HG02623 (cell line): ENCODE measurements around the gene BCL11B.

Experiments used
- ATAC-seq: cut with Tn5 transposase; IDR thresholded peaks from one replicate; pipeline ENCODE4 v1.9.1; 2021; ENCODE audit warnings: moderate library complexity; ENCODE audit not compliant: unreplicated experiment

BCL11B gene

DNA sequence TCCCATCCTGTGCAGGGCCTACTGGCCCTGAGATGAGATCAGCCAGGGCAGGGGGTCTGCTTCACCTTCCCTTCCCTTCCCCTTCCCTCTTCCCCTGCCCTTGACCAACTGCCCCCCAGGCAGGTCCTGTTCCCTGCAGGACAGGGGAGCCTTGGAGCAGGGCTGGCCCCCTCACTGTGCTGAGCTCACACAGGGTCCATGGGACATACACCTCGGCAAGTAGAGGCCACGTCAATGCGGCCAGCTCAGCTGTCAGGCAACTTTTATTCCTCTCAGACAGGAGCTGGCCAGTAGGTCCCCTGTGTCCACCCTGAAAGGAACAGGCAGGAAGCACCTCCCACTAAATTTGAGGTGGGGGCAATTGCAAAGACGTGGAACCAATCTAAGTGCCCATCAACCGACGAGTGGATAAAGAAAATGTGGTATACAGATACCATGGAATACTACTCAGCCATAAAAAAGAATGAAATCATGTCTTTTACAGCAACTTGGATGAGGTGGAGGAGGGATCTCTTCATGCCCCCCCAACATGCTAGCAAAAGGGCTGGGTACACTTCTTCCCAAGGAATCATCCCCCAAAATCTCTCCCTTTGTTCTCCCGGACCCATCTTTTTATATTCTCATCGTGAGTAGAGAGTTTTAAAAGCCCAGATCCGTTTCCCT lies 148.7 kb downstream of the BCL11B start:
- no peak for ATAC-seq

DNA sequence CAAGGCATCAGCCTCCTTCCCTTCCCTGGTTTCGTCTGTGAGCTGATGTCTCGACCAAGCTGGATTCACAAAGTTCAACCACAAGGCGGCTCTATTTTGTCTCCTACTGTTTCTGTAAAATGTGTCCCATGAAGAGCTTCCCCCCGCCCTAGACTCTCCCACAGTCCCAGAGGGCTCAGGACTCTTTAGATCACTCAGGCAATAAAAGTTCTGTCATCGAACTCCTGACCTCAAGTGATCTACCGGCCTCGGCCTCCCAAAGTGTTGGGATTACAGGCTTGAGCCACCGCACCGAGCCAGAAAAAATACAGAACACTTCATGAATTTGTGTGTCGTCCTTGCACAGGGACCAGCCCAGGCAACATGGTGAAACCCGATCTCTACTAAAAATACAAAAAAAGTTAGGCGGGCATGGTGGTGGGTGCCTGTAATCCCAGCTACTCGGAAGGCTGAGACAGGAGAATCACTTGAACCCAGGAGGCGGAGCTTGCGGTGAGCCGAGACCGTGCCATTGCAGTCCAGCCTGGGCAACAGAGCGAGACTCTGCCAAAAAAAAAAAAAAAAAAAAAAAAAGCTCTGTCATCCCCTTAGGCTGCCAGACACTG lies 149.4 kb downstream of the BCL11B start:
- no peak for ATAC-seq

DNA sequence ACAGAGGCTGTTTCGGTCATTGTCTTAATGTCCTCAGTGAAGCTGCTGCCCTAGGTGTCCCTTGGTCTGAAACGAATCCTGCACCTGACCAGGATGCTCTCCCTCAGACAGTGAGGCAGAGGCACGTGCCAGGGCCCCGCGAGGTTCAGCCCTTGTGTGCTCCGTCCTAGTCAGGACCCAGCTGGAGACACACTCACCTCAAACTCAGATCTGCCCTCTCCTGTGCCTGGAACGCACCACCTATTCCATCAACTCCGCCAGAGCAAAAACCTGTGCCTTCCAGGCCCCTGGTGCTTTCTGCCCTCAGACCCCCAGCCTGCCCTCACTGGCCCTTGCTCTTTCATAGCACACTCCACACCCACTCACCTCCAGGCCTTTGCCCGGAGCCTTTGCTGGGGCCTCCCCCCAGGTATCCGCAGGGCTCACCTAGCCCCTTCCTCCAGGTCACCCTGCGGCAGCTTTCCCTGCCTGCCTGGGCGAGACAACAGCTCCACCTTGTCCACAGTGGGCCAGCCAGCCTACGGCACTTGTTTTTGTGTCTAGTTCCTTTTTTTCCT lies 150.6 kb downstream of the BCL11B start:
- no peak for ATAC-seq

DNA sequence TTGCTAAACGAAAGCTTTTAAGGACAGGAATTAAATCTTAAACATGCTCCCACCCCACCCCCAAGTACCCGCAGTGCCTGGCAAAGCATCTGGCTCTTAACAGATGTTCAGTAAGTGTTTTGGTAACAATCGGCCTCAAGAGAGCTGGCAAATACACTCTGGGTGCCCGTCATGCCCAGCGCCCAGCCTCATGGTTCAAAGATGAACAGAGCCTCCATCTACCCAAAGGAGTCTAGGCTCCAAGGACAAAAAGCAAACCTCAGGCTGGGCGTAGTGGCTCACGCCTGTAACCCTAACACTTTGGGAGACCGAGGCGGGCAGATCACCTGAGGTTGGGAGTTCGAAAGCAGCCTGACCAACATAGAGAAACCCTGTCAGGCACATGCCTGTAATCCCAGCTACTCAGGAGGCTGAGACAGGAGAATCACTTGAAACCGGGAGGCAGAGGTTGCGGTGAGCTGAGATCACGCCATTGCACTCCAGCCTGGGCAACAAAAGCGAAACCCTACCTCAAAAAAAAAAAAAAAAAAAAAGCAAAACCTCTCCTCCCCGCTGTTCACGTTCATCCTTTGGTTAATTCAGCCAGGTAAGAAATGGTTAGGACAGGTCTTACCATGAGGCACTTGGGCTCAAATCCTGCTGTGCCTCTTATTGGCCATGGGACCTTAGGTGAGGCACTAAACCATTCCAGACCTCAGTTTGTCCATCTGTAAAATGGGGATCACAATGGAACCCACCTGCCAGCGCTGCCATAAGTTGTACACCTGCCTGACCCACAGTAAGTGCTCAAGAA lies 151.3 kb downstream of the BCL11B start:
- no peak for ATAC-seq

DNA sequence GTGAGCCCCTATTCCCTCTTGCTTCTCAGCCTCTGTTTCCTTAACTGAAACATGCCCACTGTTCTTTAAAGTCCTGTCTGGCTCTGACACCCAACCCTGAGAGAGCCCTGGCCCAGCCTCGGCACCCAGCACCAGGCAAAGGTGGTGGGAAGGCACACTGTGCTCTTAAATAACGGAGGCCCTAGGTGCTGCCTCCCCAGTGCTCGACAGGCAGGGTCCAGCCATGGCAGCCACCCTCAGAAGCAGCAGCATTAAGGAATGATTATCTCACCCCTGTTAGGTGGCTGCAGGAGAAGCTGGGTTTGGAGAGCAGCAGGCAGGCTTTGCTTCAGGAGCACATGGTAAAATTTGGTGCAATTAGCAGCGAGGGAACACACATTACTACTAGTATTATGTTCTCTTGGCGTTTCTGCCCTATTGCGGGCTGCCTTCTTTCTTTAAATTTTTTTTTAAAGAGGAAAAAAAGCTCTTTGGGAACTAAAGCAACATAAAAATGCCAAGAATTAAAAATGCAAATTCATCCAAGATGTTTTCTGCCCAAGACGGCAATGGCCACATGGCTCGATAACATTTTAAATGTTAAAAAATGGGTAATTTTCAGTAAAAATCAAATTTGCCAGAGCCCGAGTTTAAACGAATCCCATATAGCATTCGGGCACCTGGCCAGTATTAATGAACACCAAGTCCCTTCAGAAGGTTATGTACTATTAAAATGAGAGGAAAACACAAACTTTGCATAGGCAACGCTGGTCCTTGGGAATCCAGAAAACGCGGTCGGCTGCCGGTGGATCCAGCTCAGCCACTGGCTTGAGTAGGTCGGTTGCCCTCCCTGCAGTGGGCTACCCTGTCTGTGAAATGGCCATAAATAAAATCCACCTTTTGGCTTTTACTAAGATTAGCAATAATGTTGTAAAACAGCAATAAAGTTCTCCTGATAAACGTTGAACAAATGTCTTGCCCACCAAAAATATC lies 152.2 kb downstream of the BCL11B start:
- ATAC-seq: no peak
